ENCODE measurements around the gene CTRB1.

CTRB1 gene

GRCh38 chr16:75252946-75253911 is 34.4 kb downstream of the CTRB1 start:
- no peak for TF ChIP-seq CTCF (IDR thresholded peaks at IDR 0.05; ENCODE audit: control insufficient read depth, extremely low read depth, insufficient read depth)
- no peak overlapping the region for H3K4me3 ChIP-seq (ENCODE audit: low read depth, low read length)
- no peak for DNase-seq (ENCODE audit: low read depth)

- no peak overlapping the region for H3K4me3 ChIP-seq (ENCODE audit: low read depth, low read length)
- DNase-seq (ENCODE audit: low read depth): peak; percentile 90
- no peak for TF ChIP-seq CTCF (IDR thresholded peaks at IDR 0.05; ENCODE audit: control insufficient read depth, extremely low read depth, insufficient read depth)
Observed at GRCh38 chr16:75254359-75254837, 35.6 kb downstream of the CTRB1 start.

GRCh38 chr16:75256059-75256571 is 37.3 kb downstream of the CTRB1 start:
- no peak for TF ChIP-seq CTCF (IDR thresholded peaks at IDR 0.05; ENCODE audit: control insufficient read depth, extremely low read depth, insufficient read depth)
- DNase-seq (ENCODE audit: low read depth): no peak
- no peak overlapping the region for H3K4me3 ChIP-seq (ENCODE audit: low read depth, low read length)

GRCh38 chr16:75256696-75257343 is 38.0 kb downstream of the CTRB1 start:
- TF ChIP-seq CTCF (IDR thresholded peaks at IDR 0.05; ENCODE audit: control insufficient read depth, extremely low read depth, insufficient read depth): no peak
- DNase-seq (ENCODE audit: low read depth): no peak
- no peak overlapping the region for H3K4me3 ChIP-seq (ENCODE audit: low read depth, low read length)

GRCh38 chr16:75257886-75258806 is 39.4 kb downstream of the CTRB1 start:
- no peak for DNase-seq (ENCODE audit: low read depth)
- no peak overlapping the region for H3K4me3 ChIP-seq (ENCODE audit: low read depth, low read length)
- TF ChIP-seq CTCF (IDR thresholded peaks at IDR 0.05; ENCODE audit: control insufficient read depth, extremely low read depth, insufficient read depth): no peak

- TF ChIP-seq CTCF (IDR thresholded peaks at IDR 0.05; ENCODE audit: control insufficient read depth, extremely low read depth, insufficient read depth): no peak
- no peak overlapping the region for H3K4me3 ChIP-seq (ENCODE audit: low read depth, low read length)
- no peak for DNase-seq (ENCODE audit: low read depth)
Observed at GRCh38 chr16:75258807-75259141, 40.0 kb downstream of the CTRB1 start.

All from LNCaP clone FGC (cell line).